Measurements from ENCODE around the gene RADIL. TPM values are rescaled to one million over a fixed set of nuclear protein-coding genes. Genes with fewer than 3 reads are reported as not detected.
"Not testable (repeated sequence)": the region's sequence is repeated elsewhere in the genome, so short reads cannot be mapped to it uniquely, and the experiment has no call there.

RADIL gene
- total RNA-seq, 3 donors from 2014 or later, result 0.35 to 7.4 (median 1.1) TPM

- no peaks in the 10 kb centered on the region for H3K36me3 ChIP-seq (ENCODE audit: low read depth)
- no peaks in the 10 kb centered on the region for H3K9me3 ChIP-seq
- no peak for ATAC-seq
- H3K4me1 ChIP-seq (ENCODE audit: low read depth), result no peaks in the 10 kb centered on the region
- intact Hi-C loops (cut with DNase I, micrococcal nuclease), result no loop called here
- no peak for TF ChIP-seq CTCF (IDR thresholded peaks at IDR 0.05)
- H3K4me3 ChIP-seq, result no peak overlapping the region
- no peak for DNase-seq
These were observed 87.1 kb downstream of the RADIL start for GRCh38 chr7:4796453-4796852.

GRCh38 chr7:4794591-4795350 lies 88.7 kb downstream of the RADIL start:
- intact Hi-C loops (cut with DNase I, micrococcal nuclease), result no loop called here
- H3K36me3 ChIP-seq (ENCODE audit: low read depth), result no peaks in the 10 kb centered on the region
- no peaks in the 10 kb centered on the region for H3K9me3 ChIP-seq
- DNase-seq, result no peak
- TF ChIP-seq CTCF (IDR thresholded peaks at IDR 0.05), result no peak
- ATAC-seq, result no peak
- H3K4me1 ChIP-seq (ENCODE audit: low read depth), result no peaks in the 10 kb centered on the region
- H3K4me3 ChIP-seq, result no peak overlapping the region

GRCh38 chr7:4794171-4794570 lies 89.3 kb downstream of the RADIL start:
- H3K4me3 ChIP-seq; ATAC-seq; H3K9me3 ChIP-seq; H3K36me3 ChIP-seq (ENCODE audit: low read depth); intact Hi-C loops (cut with DNase I, micrococcal nuclease); H3K4me1 ChIP-seq (ENCODE audit: low read depth); DNase-seq: not testable (repeated sequence)

- intact Hi-C loops (cut with DNase I, micrococcal nuclease); H3K4me1 ChIP-seq (ENCODE audit: low read depth); H3K36me3 ChIP-seq (ENCODE audit: low read depth); ATAC-seq; H3K4me3 ChIP-seq; H3K9me3 ChIP-seq: not testable (repeated sequence)
- DNase-seq, result peak in 1 of 3 donors; percentile 44
These were observed 90.0 kb downstream of the RADIL start for GRCh38 chr7:4793385-4793993.

- TF ChIP-seq CTCF (IDR thresholded peaks at IDR 0.05), result no peak
- Histone ChIP-seq H3K36me3 (ENCODE audit: low read depth) (no peaks in the 10 kb centered on the region), H3K4me3 (no peak overlapping the region), H3K9me3 (no peaks in the 10 kb centered on the region), H3K4me1 (ENCODE audit: low read depth) (no peaks in the 10 kb centered on the region)
- DNase-seq (peak; percentile 31 to 71 (median 45)), ATAC-seq (peak; percentile 60)
- intact Hi-C loops (cut with DNase I, micrococcal nuclease), result no loop called here
These were observed 90.9 kb downstream of the RADIL start for GRCh38 chr7:4792537-4793126.

- no peaks in the 10 kb centered on the region for H3K36me3 ChIP-seq (ENCODE audit: low read depth)
- no peaks in the 10 kb centered on the region for H3K9me3 ChIP-seq
- ATAC-seq, result peak; percentile 92
- TF ChIP-seq CTCF (IDR thresholded peaks at IDR 0.05), result peak; percentile 36
- no peaks in the 10 kb centered on the region for H3K4me1 ChIP-seq (ENCODE audit: low read depth)
- peak; percentile 78 to 87 (median 80) for DNase-seq
- H3K4me3 ChIP-seq, result no peak overlapping the region
- intact Hi-C loops (cut with DNase I, micrococcal nuclease), result no loop called here
These were observed 91.6 kb downstream of the RADIL start for GRCh38 chr7:4791738-4792536.
